Measurements from ENCODE around the gene CYRIA.

DNA sequence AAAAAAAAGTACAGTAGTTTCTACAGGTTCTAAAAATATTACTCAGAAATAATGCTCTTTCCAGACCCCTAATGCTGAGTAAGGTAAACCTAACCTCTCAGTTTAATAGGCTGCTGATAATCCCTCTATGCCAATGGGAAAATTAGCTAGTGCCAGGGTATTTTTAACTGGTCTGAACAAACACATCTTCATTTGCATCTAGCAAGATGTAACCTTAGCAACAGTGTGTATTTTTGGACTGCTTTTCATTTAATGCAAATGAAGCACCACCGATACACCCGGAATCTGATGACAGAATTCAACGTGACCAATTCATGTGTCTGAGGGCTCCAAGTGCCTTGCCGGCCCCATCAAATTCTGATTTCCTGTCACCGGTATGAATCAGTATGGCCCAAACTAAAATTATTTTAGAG lies 47.4 kb upstream of the CYRIA start:
- no peak for TF ChIP-seq CTCF (IDR thresholded peaks at IDR 0.05)
- TF ChIP-seq, protein P1, sequence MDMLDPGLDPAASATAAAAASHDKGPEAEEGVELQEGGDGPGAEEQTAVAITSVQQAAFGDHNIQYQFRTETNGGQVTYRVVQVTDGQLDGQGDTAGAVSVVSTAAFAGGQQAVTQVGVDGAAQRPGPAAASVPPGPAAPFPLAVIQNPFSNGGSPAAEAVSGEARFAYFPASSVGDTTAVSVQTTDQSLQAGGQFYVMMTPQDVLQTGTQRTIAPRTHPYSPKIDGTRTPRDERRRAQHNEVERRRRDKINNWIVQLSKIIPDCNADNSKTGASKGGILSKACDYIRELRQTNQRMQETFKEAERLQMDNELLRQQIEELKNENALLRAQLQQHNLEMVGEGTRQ (IDR thresholded peaks at IDR 0.05) = no peak
